ENCODE results near the gene OR11H12.
"Not testable (repeated sequence)": the region's sequence is repeated elsewhere in the genome, so short reads cannot be mapped to it uniquely, and the experiment has no call there.

DNA sequence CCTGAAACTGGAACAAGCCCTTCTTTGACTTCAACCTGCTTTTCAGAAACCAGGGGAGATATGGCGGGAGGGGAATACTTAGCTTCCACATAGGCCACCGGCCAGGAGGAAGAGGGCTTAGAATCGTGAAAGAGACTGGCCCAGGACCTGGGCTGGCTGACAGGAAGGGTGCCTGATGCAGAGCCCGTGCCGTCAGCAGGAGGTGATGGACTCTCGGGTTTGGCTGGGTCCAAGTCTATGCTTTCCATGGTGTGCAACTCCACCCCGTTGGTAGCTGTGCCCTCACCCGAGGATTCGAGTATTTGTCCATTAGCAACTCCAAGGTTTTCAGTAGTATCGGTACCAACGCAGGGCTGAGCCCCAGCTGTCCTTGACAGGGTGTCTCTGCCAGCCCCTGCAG lies 35.1 kb downstream of the OR11H12 start:
- TF ChIP-seq, protein P1, sequence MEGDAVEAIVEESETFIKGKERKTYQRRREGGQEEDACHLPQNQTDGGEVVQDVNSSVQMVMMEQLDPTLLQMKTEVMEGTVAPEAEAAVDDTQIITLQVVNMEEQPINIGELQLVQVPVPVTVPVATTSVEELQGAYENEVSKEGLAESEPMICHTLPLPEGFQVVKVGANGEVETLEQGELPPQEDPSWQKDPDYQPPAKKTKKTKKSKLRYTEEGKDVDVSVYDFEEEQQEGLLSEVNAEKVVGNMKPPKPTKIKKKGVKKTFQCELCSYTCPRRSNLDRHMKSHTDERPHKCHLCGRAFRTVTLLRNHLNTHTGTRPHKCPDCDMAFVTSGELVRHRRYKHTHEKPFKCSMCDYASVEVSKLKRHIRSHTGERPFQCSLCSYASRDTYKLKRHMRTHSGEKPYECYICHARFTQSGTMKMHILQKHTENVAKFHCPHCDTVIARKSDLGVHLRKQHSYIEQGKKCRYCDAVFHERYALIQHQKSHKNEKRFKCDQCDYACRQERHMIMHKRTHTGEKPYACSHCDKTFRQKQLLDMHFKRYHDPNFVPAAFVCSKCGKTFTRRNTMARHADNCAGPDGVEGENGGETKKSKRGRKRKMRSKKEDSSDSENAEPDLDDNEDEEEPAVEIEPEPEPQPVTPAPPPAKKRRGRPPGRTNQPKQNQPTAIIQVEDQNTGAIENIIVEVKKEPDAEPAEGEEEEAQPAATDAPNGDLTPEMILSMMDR (IDR thresholded peaks at IDR 0.05): not testable (repeated sequence)
- not testable (repeated sequence) for TF ChIP-seq POLR2A (IDR thresholded peaks at IDR 0.05)

All from thyroid gland (tissue), 4 donors.